PC-9 (cell line): Measurements from ENCODE around the gene PDE4D. TPM values are rescaled to one million over a fixed set of nuclear protein-coding genes. Genes with fewer than 3 reads are reported as not detected.
"Not testable (repeated sequence)": the region's sequence is repeated elsewhere in the genome, so short reads cannot be mapped to it uniquely, and the experiment has no call there.

Source experiments
- BruUV-seq: library from RNA; stranded (reverse); fragments of 400-500 nt; replicated peaks from 2 replicates; lab custom pipeline; 2021; lab: Mats Ljungman, UMichigan
- CTCF ChIA-PET: fragments of 300-600 bp; sonication (Branson Sonifier 250); formaldehyde crosslinking; loops from one replicate; lab custom pipeline; 2022; ENCODE audit warnings: antibody characterized with exemption; lab: Charles Lee
- POLR2A ChIA-PET: fragments of 300-600 bp; sonication (Branson Sonifier 250); formaldehyde crosslinking; loops from one replicate; lab custom pipeline; 2022; ENCODE audit warnings: antibody characterized with exemption; ENCODE audit not compliant: unreplicated experiment; lab: Charles Lee
- DNase-seq, 2 experiments: peaks; one replicate each; pipeline versions ENCODE4 v3.0.0 to v3.0.0-alpha.2; 2015 to 2022; ENCODE audit warnings: mixed read lengths in 1 of 2
- H2AFZ ChIP-seq: fragments of 200-600 bp; sonication (generic); 2 replicates; pipeline ENCODE4 v1.8.1; 2017; ENCODE audit warnings: antibody characterized with exemption
- H3F3A ChIP-seq: fragments of 200-600 bp; sonication (generic); 2 replicates; pipeline ENCODE4 v1.8.1; 2017; ENCODE audit warnings: antibody characterized with exemption, mild to moderate bottlenecking, low read depth; ENCODE audit not compliant: insufficient read depth
- H3K27ac ChIP-seq: fragments of 200-600 bp; sonication (generic); 2 replicates; pipeline ENCODE4 v1.6.1; 2016; ENCODE audit warnings: mixed run types
- H3K27me3 ChIP-seq: fragments of 200-600 bp; sonication (generic); 2 replicates; pipeline ENCODE4 v1.6.1; 2016; ENCODE audit warnings: low read depth, mixed run types; ENCODE audit not compliant: insufficient read depth
- H3K36me3 ChIP-seq: fragments of 200-600 bp; sonication (generic); 2 replicates; pipeline ENCODE4 v1.6.1; 2016; ENCODE audit warnings: low read depth, mixed run types
- H3K4me1 ChIP-seq: fragments of 200-600 bp; sonication (generic); replicated peaks from 2 replicates; pipeline ENCODE4 v1.6.1; 2016; ENCODE audit warnings: mixed run types; ENCODE audit not compliant: insufficient read depth
- H3K4me2 ChIP-seq: fragments of 200-600 bp; sonication (generic); 2 replicates; pipeline ENCODE4 v1.6.1; 2017; ENCODE audit warnings: mixed run types
- H3K4me3 ChIP-seq: fragments of 200-600 bp; sonication (generic); 2 replicates; pipeline ENCODE4 v1.6.1; 2016; ENCODE audit warnings: mixed run types
- H3K79me2 ChIP-seq: fragments of 200-600 bp; sonication (generic); 2 replicates; pipeline ENCODE4 v1.6.1; 2017; ENCODE audit warnings: low read depth, mixed run types
- H3K9me2 ChIP-seq: fragments of 200-600 bp; sonication (generic); 2 replicates; pipeline ENCODE4 v1.8.1; 2017; ENCODE audit warnings: mild to moderate bottlenecking; ENCODE audit not compliant: insufficient read depth
- H3K9me3 ChIP-seq: fragments of 200-600 bp; sonication (generic); 2 replicates; pipeline ENCODE4 v1.8.1; 2016; ENCODE audit warnings: low read depth; ENCODE audit not compliant: insufficient read depth
- H4K20me1 ChIP-seq: fragments of 200-600 bp; sonication (generic); 2 replicates; pipeline ENCODE4 v1.8.1; 2017; ENCODE audit not compliant: insufficient read depth
- EZH2 ChIP-seq: fragments of 200-600 bp; sonication (generic); IDR thresholded peaks from 2 replicates; pipeline ENCODE4 v1.8.0; 2017; ENCODE audit warnings: antibody characterized with exemption, low read depth
- intact Hi-C: fragments of 100-400 bp; cut with micrococcal nuclease; formaldehyde crosslinking; loops from one replicate; pipeline ENCODE4 v1.10.0; 2022; ENCODE audit not compliant: unreplicated experiment
- total RNA-seq: library from RNA; stranded (reverse); gene quantifications from 2 replicates; pipeline ENCODE4 v1.2.3, GENCODE V29; 2021
- TF ChIP-seq, protein P1 (sequence below): fragments of 200-600 bp; sonication (generic); conservative IDR thresholded peaks from 2 replicates; pipeline ENCODE4 v1.6.1; 2017; ENCODE audit warnings: mixed run types, antibody characterized with exemption, mild to moderate bottlenecking, moderate library complexity

PDE4D gene
- total RNA-seq, 1 experiment from 2014 or later = 9.8 TPM

DNA sequence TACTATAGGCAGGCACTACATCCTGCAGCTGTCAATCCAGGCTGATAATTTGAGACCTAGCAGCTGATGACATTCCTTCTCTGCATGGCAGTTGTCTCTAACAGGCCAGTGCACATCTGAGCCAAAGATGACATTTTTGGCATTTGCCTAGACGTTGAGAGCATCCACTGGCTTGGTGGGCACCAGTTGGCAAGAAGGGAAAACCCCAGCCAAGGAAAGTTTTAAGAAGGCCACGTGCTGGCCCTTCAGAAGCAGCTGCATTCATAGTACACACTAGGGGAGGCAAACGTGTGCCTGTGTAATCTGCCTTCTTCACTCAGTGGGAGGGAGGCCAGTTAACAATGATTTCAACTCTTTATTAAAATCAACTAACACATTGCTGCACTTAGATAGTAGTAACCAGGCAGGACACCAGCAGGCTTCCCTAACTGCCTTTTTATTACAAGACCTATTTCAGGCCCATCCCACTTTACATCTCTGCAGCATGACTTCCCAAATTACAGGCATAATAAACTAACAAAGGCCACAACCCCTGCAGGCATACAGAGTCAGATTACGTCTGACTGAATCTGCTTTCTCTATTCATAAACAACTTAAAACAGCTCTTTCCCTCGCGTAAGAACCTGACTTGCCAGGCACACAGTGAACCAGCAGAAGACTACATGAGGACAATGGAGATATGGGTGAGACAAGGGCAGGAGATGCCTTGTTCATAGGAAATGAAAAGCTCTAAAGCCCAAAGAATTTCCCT lies 576.3 kb downstream of the PDE4D start:
- POLR2A ChIA-PET = no interaction called here
- Histone ChIP-seq H3K9me3 (no peaks in the 10 kb centered on the region), H3K27ac (no peak overlapping the region), H3K4me3 (no peak overlapping the region), H3K9me2 (no peaks in the 10 kb centered on the region), H3K4me1 (peaks cover 12% of the 10 kb centered on the region), H3F3A (no peaks in the 10 kb centered on the region), H3K79me2 (no peaks in the 10 kb centered on the region), H4K20me1 (no peaks in the 10 kb centered on the region), H2AFZ (no peak overlapping the region), H3K36me3 (no peaks in the 10 kb centered on the region), H3K4me2 (peak overlapping the region; percentile 45), H3K27me3 (no peaks in the 10 kb centered on the region)
- CTCF ChIA-PET = no interaction called here
- TF ChIP-seq, protein P1, sequence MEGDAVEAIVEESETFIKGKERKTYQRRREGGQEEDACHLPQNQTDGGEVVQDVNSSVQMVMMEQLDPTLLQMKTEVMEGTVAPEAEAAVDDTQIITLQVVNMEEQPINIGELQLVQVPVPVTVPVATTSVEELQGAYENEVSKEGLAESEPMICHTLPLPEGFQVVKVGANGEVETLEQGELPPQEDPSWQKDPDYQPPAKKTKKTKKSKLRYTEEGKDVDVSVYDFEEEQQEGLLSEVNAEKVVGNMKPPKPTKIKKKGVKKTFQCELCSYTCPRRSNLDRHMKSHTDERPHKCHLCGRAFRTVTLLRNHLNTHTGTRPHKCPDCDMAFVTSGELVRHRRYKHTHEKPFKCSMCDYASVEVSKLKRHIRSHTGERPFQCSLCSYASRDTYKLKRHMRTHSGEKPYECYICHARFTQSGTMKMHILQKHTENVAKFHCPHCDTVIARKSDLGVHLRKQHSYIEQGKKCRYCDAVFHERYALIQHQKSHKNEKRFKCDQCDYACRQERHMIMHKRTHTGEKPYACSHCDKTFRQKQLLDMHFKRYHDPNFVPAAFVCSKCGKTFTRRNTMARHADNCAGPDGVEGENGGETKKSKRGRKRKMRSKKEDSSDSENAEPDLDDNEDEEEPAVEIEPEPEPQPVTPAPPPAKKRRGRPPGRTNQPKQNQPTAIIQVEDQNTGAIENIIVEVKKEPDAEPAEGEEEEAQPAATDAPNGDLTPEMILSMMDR = no peak
- no peak for TF ChIP-seq EZH2
- BruUV-seq = no TSS peak
- DNase-seq = peak; percentile 39 to 72
- intact Hi-C loops = no loop called here

DNA sequence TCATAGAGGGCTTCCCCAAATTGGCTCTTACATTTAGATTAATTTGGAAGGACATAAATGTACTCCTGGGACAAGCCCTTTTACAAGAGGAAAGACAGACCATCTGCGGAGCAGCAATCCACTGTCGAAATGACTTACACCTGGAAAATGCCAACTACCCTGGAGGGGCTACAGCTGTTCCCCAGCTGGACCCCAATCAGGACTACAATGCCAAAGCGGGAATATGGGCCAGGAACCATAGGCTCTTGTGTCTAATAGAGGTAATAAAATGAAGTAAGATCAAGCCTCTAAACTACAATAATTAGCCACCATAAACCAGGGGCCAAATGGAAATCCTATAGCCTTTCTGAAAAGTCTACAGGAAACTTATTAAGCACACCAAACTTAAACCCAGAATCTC lies 581.3 kb downstream of the PDE4D start:
- no peaks in the 10 kb centered on the region for H3K27me3 ChIP-seq
- intact Hi-C loops = no loop called here
- H3K4me2 ChIP-seq = no peak overlapping the region
- no peak overlapping the region for H3K27ac ChIP-seq
- H3K79me2 ChIP-seq = no peaks in the 10 kb centered on the region
- H3K4me3 ChIP-seq = no peak overlapping the region
- ChIA-PET POLR2A (no interaction called here), CTCF (no interaction called here)
- no peaks in the 10 kb centered on the region for H3K36me3 ChIP-seq
- TF ChIP-seq, protein P1 = no peak
- no peak for TF ChIP-seq EZH2
- DNase-seq = no peak
- no peaks in the 10 kb centered on the region for H3K9me3 ChIP-seq
- H2AFZ ChIP-seq = no peak overlapping the region
- H3K4me1 ChIP-seq = peaks cover 11% of the 10 kb centered on the region
- no peaks in the 10 kb centered on the region for H4K20me1 ChIP-seq
- no peaks in the 10 kb centered on the region for H3F3A ChIP-seq
- BruUV-seq = no TSS peak
- H3K9me2 ChIP-seq = no peaks in the 10 kb centered on the region

DNA sequence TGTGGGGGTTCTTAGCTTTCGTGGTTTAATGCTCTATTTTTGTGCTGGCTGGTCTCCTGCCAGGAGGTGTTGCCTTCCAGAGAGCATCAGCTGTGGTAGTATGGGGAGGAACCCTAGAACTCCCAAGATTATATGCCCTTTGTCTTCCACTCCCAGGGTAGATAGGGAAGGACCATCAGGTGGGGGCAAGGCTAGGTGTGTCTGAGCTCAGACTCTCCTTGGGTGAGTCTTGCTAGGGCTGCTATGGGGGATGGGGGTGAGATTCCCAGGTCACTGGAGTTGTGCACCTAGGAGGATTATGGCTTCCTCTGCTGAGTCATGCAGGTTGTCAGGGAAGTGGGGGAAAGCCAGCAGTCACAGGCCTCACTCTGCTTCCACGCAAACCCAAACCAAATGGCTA lies 584.8 kb downstream of the PDE4D start:
- POLR2A ChIA-PET, H4K20me1 ChIP-seq, H3K36me3 ChIP-seq, H3K27me3 ChIP-seq, H3K4me1 ChIP-seq, H3K27ac ChIP-seq, BruUV-seq, H2AFZ ChIP-seq, H3K79me2 ChIP-seq, H3K9me2 ChIP-seq, H3F3A ChIP-seq, H3K4me2 ChIP-seq, intact Hi-C loops, DNase-seq, CTCF ChIA-PET, H3K4me3 ChIP-seq, H3K9me3 ChIP-seq: not testable (repeated sequence)

DNA sequence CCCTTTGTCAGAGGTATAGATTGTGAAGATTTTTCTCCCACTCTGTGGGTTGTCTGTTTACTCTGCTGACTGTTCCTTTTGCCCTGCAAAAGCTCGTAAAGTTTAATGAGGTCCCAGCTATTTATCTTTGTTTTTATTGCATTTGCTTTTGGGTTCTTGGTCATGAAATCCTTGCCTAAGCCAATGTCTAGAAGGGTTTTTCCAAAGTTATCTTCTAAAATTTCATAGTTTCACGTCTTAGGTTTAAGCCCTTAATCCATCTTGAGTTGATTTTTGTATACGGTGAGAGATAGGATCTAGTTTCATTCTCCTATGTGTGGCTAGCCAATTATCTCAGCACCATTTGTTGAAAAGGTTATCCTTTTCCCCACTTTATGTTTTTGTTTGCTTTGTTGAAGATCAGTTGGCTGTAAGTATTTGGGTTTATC lies 590.2 kb downstream of the PDE4D start:
- intact Hi-C loops = not testable (repeated sequence)

DNA sequence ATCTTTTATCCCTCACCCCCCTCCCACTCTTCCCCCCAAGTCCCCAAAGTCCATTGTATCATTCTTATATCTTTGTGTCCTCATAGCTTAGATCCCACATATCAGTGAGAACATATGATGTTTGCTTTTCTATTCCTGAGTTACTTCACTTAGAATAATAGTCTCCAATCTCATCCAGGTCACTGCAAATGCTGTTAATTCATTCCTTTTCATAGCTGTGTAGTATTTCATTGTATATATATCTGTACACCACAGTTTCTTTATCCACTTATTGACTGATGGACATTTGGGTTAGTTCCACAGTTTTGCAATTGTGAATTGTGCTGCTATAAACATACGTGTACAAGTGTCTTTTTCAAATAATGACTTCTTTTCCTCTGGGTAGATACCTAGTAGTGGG lies 591.0 kb downstream of the PDE4D start:
- H3K9me3 ChIP-seq, H3K27me3 ChIP-seq, BruUV-seq, H4K20me1 ChIP-seq, H2AFZ ChIP-seq, H3K27ac ChIP-seq, DNase-seq, POLR2A ChIA-PET, H3K79me2 ChIP-seq, H3K4me3 ChIP-seq, H3K4me2 ChIP-seq, H3F3A ChIP-seq, H3K36me3 ChIP-seq, H3K9me2 ChIP-seq, intact Hi-C loops: not testable (repeated sequence)
- peaks cover 12% of the 10 kb centered on the region; the same call in 1 of the 2 replicates for H3K4me1 ChIP-seq
- CTCF ChIA-PET = interaction anchor here (0.6 kb wide), 1 partner anchor 62 kb away, joined by 5 read pairs; no protein-coding TSS in a partner anchor

More for the DNA sequence above, 590.2 kb downstream of the PDE4D start:
- H4K20me1 ChIP-seq, H3K9me3 ChIP-seq, H3K4me1 ChIP-seq, CTCF ChIA-PET, H2AFZ ChIP-seq, H3F3A ChIP-seq, H3K36me3 ChIP-seq, H3K27ac ChIP-seq, H3K79me2 ChIP-seq, BruUV-seq, H3K9me2 ChIP-seq, POLR2A ChIA-PET, H3K27me3 ChIP-seq, H3K4me3 ChIP-seq: not testable (repeated sequence)
- DNase-seq = peak in 1 of 2 experiments; percentile 69
- peak overlapping the region; percentile 17; the same call in 1 of the 2 replicates for H3K4me2 ChIP-seq
